IMR-90 (cell line): ENCODE results near the gene HOXD8. TPM values are rescaled to one million over a fixed set of nuclear protein-coding genes. Genes with fewer than 3 reads are reported as not detected.

Experiments used
- ATAC-seq: fragments of 200-7000 bp; cut with Tn5 transposase; 2 replicates; pipeline ENCODE4 v1.9.1; 2020; ENCODE audit warnings: low read depth, mild to moderate bottlenecking, moderate library complexity
- BruUV-seq: library from RNA; stranded (reverse); fragments of 400-500 nt; replicated peaks from 2 replicates; lab custom pipeline; 2021; lab: Mats Ljungman, UMichigan
- CTCF ChIA-PET: fragments of 300-600 bp; formaldehyde crosslinking; extraction: SDS; loops from one replicate; lab custom pipeline; 2021; ENCODE audit warnings: antibody characterized with exemption; lab: Yijun Ruan, JAX
- POLR2A ChIA-PET: fragments of 300-600 bp; sonication (Branson Sonifier 250); formaldehyde crosslinking; loops from one replicate; lab custom pipeline; 2022; ENCODE audit warnings: antibody characterized with exemption; ENCODE audit not compliant: unreplicated experiment; lab: Charles Lee
- DNase-seq: peaks from one replicate; pipeline ENCODE4 v3.0.0; 2013
- H2AFZ ChIP-seq: replicated peaks from 2 replicates; pipeline ENCODE3; 2013; ENCODE audit warnings: low read length, mild to moderate bottlenecking; ENCODE audit not compliant: poor library complexity
- H2AK5ac ChIP-seq: 2 replicates; pipeline ENCODE4 v1.6.1; 2013; ENCODE audit warnings: low read depth, low read length, inconsistent platforms
- H2AK9ac ChIP-seq: replicated peaks from 2 replicates; pipeline ENCODE3; 2013; ENCODE audit warnings: mild to moderate bottlenecking, low read depth, low read length, moderate library complexity; ENCODE audit not compliant: poor library complexity
- H2BK120ac ChIP-seq: 2 replicates; pipeline ENCODE4 v1.6.1; 2013; ENCODE audit warnings: low read depth, low read length, inconsistent platforms
- H2BK15ac ChIP-seq: 3 replicates; pipeline ENCODE4 v1.6.1; 2013; ENCODE audit warnings: low read depth, low read length, inconsistent platforms
- H2BK20ac ChIP-seq: 2 replicates; pipeline ENCODE4 v1.6.1; 2013; ENCODE audit warnings: low read depth, mild to moderate bottlenecking, inconsistent platforms, low read length, moderate library complexity
- H2BK5ac ChIP-seq: 2 replicates; pipeline ENCODE4 v1.6.1; 2013; ENCODE audit warnings: mild to moderate bottlenecking, low read depth, low read length, inconsistent platforms; ENCODE audit not compliant: poor library complexity, severe bottlenecking
- H3K14ac ChIP-seq: replicated peaks from 2 replicates; pipeline ENCODE4 v1.6.1; 2013; ENCODE audit warnings: low read depth, low read length, inconsistent platforms
- H3K18ac ChIP-seq: 2 replicates; pipeline ENCODE4 v1.6.1; 2013; ENCODE audit warnings: low read depth, low read length, control low read depth
- H3K23ac ChIP-seq: 2 replicates; pipeline ENCODE4 v1.6.1; 2013; ENCODE audit warnings: low read depth, low read length, inconsistent platforms
- H3K27ac ChIP-seq: 2 replicates; pipeline ENCODE4 v1.5.1; 2013; ENCODE audit warnings: mild to moderate bottlenecking, control low read depth, low read length; ENCODE audit not compliant: insufficient read depth
- H3K27me3 ChIP-seq: 2 replicates; pipeline ENCODE4 v1.6.1; 2013; ENCODE audit warnings: low read length; ENCODE audit not compliant: control insufficient read depth, insufficient read depth
- H3K36me3 ChIP-seq: 2 replicates; pipeline ENCODE4 v1.6.1; 2013; ENCODE audit warnings: low read length, mixed read lengths; ENCODE audit not compliant: control insufficient read depth, insufficient read depth
- H3K4ac ChIP-seq: 2 replicates; pipeline ENCODE4 v1.6.1; 2013; ENCODE audit warnings: low read depth, low read length, inconsistent platforms
- H3K4me1 ChIP-seq: 2 replicates; pipeline ENCODE4 v1.6.1; 2013; ENCODE audit warnings: low read length, mixed read lengths; ENCODE audit not compliant: control insufficient read depth, insufficient read depth
- H3K4me2 ChIP-seq: 2 replicates; pipeline ENCODE4 v1.6.1; 2013; ENCODE audit warnings: low read depth, mild to moderate bottlenecking, control low read depth, low read length, moderate library complexity
- H3K4me3 ChIP-seq: 2 replicates; pipeline ENCODE4 v1.5.1; 2013; ENCODE audit warnings: low read depth, mild to moderate bottlenecking, control low read depth, low read length, moderate library complexity; ENCODE audit not compliant: insufficient read depth
- H3K56ac ChIP-seq: 2 replicates; pipeline ENCODE4 v1.6.1; 2013; ENCODE audit warnings: low read length, inconsistent platforms; ENCODE audit not compliant: insufficient read depth; ENCODE audit errors: extremely low read depth
- H3K79me1 ChIP-seq, 2 experiments: 2 replicates each; pipeline ENCODE4 v1.6.1; 2013; ENCODE audit warnings: low read length in 2 of 2, inconsistent platforms in 1 of 2, low read depth in 1 of 2
- H3K9ac ChIP-seq: 2 replicates; pipeline ENCODE4 v1.6.1; 2013; ENCODE audit warnings: low read depth, low read length, control low read depth
- H3K9me1 ChIP-seq: 2 replicates; pipeline ENCODE4 v1.6.1; 2013; ENCODE audit warnings: low read length, inconsistent platforms; ENCODE audit not compliant: insufficient read depth
- H3K9me3 ChIP-seq: 2 replicates; pipeline ENCODE4 v1.6.1; 2013; ENCODE audit warnings: low read length; ENCODE audit not compliant: control insufficient read depth, insufficient read depth
- H4K20me1 ChIP-seq: 2 replicates; pipeline ENCODE4 v1.6.1; 2013; ENCODE audit warnings: low read length, inconsistent platforms; ENCODE audit not compliant: insufficient read depth
- H4K5ac ChIP-seq: 2 replicates; pipeline ENCODE4 v1.6.1; 2013; ENCODE audit warnings: mild to moderate bottlenecking, low read depth, low read length, control low read depth
- H4K8ac ChIP-seq, 2 experiments: 2 replicates each; pipeline ENCODE4 v1.6.1; 2013; ENCODE audit warnings: low read depth in 2 of 2, low read length in 2 of 2, control low read depth in 1 of 2, inconsistent platforms in 1 of 2
- H4K91ac ChIP-seq: 2 replicates; pipeline ENCODE4 v1.6.1; 2013; ENCODE audit warnings: low read depth, low read length, inconsistent platforms; ENCODE audit not compliant: insufficient read depth
- NFE2L2 ChIP-seq: fragments of 150-350 bp; IDR thresholded peaks from 2 replicates; pipeline ENCODE4 v1.6.1; 2016; ENCODE audit warnings: low read depth, mild to moderate bottlenecking, low read length
- WGBS, 2 experiments: methylation state at CpG; one replicate each; pipeline versions ENCODE4 v1.1.5 to v1.1.7; 2013; ENCODE audit warnings: missing lambda C conversion rate in 2 of 2; ENCODE audit not compliant: insufficient read length in 1 of 2; ENCODE audit errors: extremely low coverage in 2 of 2; 5-methylcytosine and 5-hydroxymethylcytosine counted together
- dilution Hi-C: fragments of 300-500 bp; cut with HindIII; formaldehyde crosslinking; loops from one replicate; pipeline ENCODE4 v1.14.3; 2018; ENCODE audit warnings: low sequenced_read_pairs; ENCODE audit not compliant: unreplicated experiment
- in situ Hi-C: fragments of 300-500 bp; cut with MboI; formaldehyde crosslinking; loops from 3 replicates; pipeline ENCODE4 v1.14.3; 2019; ENCODE audit warnings: low sequenced_read_pairs, inconsistent platforms, mixed read lengths
- intact Hi-C: fragments of 100-400 bp; cut with micrococcal nuclease; formaldehyde crosslinking; loops from 2 replicates; pipeline ENCODE4 v1.10.0; 2022
- polyA plus RNA-seq, 3 experiments: library from polyadenylated mRNA; depleted of rRNA; stranded (reverse); fragments of >200 nt; gene quantifications; 2 replicates each; pipeline ENCODE4 v1.2.3, GENCODE V29; 2012; ENCODE audit warnings: low replicate concordance in 1 of 3
- total RNA-seq: library from RNA; depleted of rRNA; stranded (reverse); fragments of >200 nt; gene quantifications from 2 replicates; pipeline ENCODE4 v1.2.3, GENCODE V29; 2012

The HOXD8 gene
- total and polyA plus RNA-seq, 2 of the 4 experiments (the other 2 are of a cell fraction) = not detected

- no peak overlapping the region for H3K9ac ChIP-seq
- dilution Hi-C loops (no loop called here), intact Hi-C loops (no loop called here), in situ Hi-C loops (no loop called here)
- no peaks in the 10 kb centered on the region for H3K36me3 ChIP-seq
- no peak overlapping the region for H3K4ac ChIP-seq
- H2BK15ac ChIP-seq = no peak overlapping the region
- ATAC-seq (no peak), DNase-seq (no peak)
- POLR2A ChIA-PET = no interaction called here
- H2BK120ac ChIP-seq = no peak overlapping the region
- peaks cover 63% of the 10 kb centered on the region for H3K27me3 ChIP-seq
- H3K9me1 ChIP-seq = no peaks in the 10 kb centered on the region
- no peak overlapping the region for H3K4me3 ChIP-seq
- no peaks in the 10 kb centered on the region for H3K4me1 ChIP-seq
- CTCF ChIA-PET = no interaction called here
- H3K23ac ChIP-seq = no peak overlapping the region
- H4K5ac ChIP-seq = no peak overlapping the region
- no peak overlapping the region for H2BK20ac ChIP-seq
- H3K4me2 ChIP-seq = no peak overlapping the region
- H3K27ac ChIP-seq = no peak overlapping the region
- H2AFZ ChIP-seq = no peak overlapping the region
- H4K91ac ChIP-seq = no peak overlapping the region
- BruUV-seq = no TSS peak
- H3K9me3 ChIP-seq = peaks cover 11% of the 10 kb centered on the region
- 0% methylated on average over 1 of the region's 2 CpGs; no CpG with 5 or more reads in 1 of the 2 experiments for WGBS, 2 experiments
- no peak for TF ChIP-seq NFE2L2
- H2BK5ac ChIP-seq = no peak overlapping the region
- H2AK9ac ChIP-seq = no peak overlapping the region
- H3K79me1 ChIP-seq = no peaks in the 10 kb centered on the region
- no peaks in the 10 kb centered on the region for H4K20me1 ChIP-seq
- no peak overlapping the region for H3K14ac ChIP-seq
- no peak overlapping the region for H3K18ac ChIP-seq
- no peak overlapping the region for H4K8ac ChIP-seq
- no peak overlapping the region for H3K56ac ChIP-seq
- no peak overlapping the region for H2AK5ac ChIP-seq
These were observed 36.8 kb downstream of the HOXD8 start for GRCh38 chr2:176166272-176166671.
